HepG2 (cell line): Measurements from ENCODE around the gene ENDOU. TPM values are rescaled to one million over a fixed set of nuclear protein-coding genes. Genes with fewer than 3 reads are reported as not detected.

Experiments used
- BCL3 ChIP-seq: sonication (generic); formaldehyde crosslinking; IDR thresholded peaks from 2 replicates; pipeline ENCODE4 v1.5.1; 2020; ENCODE audit warnings: mild to moderate bottlenecking, missing genetic modification reagents, moderate library complexity
- GATA4 ChIP-seq: sonication (generic); IDR thresholded peaks from 2 replicates; pipeline ENCODE4 v1.6.1; 2016; ENCODE audit warnings: antibody characterized with exemption, low read depth, borderline replicate concordance
- GZF1 ChIP-seq: sonication (generic); formaldehyde crosslinking; IDR thresholded peaks from 2 replicates; pipeline ENCODE4 v1.5.1; 2020; ENCODE audit warnings: mild to moderate bottlenecking, missing genetic modification reagents
- KDM1A ChIP-seq: IDR thresholded peaks from 2 replicates; pipeline ENCODE4 v1.6.1; 2016; ENCODE audit warnings: missing compliant biosample characterization
- KDM2A ChIP-seq: sonication (generic); formaldehyde crosslinking; IDR thresholded peaks from 2 replicates; pipeline ENCODE4 v1.4.0; 2020; ENCODE audit warnings: low read depth, missing genetic modification reagents, borderline replicate concordance
- REST ChIP-seq, 2 experiments: IDR thresholded peaks; 2 replicates each; pipeline ENCODE4 v1.6.1; 2011 to 2012; ENCODE audit warnings: low read length in 2 of 2, borderline replicate concordance in 1 of 2, low read depth in 1 of 2, mild to moderate bottlenecking in 1 of 2, moderate library complexity in 1 of 2
- SAP130 ChIP-seq: IDR thresholded peaks from 2 replicates; pipeline ENCODE4 v1.6.1; 2016; ENCODE audit warnings: low read depth
- ZBTB34 ChIP-seq: sonication (generic); formaldehyde crosslinking; IDR thresholded peaks from 2 replicates; pipeline ENCODE4 v1.8.0; 2022; ENCODE audit warnings: mild to moderate bottlenecking, missing genetic modification reagents
- ZBTB40 ChIP-seq, 2 experiments: fragments of 450-650 bp in 1 of 2; sonication (generic) in 1 of 2; formaldehyde crosslinking in 1 of 2; IDR thresholded peaks; 2 replicates each; pipeline versions ENCODE4 v1.6.1 to v1.8.0; 2016 to 2022; ENCODE audit warnings: antibody characterized with exemption in 1 of 2, mild to moderate bottlenecking in 1 of 2, missing genetic modification reagents in 1 of 2
- ZNF556 ChIP-seq: sonication (generic); formaldehyde crosslinking; IDR thresholded peaks from 2 replicates; pipeline ENCODE4 v1.4.0; 2020; ENCODE audit warnings: mild to moderate bottlenecking, missing genetic modification reagents, borderline replicate concordance
- ZNF567 ChIP-seq: sonication (generic); formaldehyde crosslinking; IDR thresholded peaks from 2 replicates; pipeline ENCODE4 v1.8.1; 2023; ENCODE audit warnings: mild to moderate bottlenecking, missing genetic modification reagents, borderline replicate concordance
- ZNF572 ChIP-seq: sonication (generic); formaldehyde crosslinking; IDR thresholded peaks from 2 replicates; pipeline ENCODE4 v1.5.1; 2020; ENCODE audit warnings: mild to moderate bottlenecking, missing genetic modification reagents
- polyA plus RNA-seq, 8 experiments: library from polyadenylated mRNA; depleted of rRNA in 3 of 8; stranded (reverse) in 7 of 8; unstranded in 1 of 8; fragments of >200 nt; fragmentation: Illumina TruSeq in 4 of 8; extraction: Trizol in 4 of 8; gene quantifications; 2 replicates each; pipeline versions ENCODE4 v1.2.1 to v1.2.3, GENCODE V29; 2011 to 2016; ENCODE audit warnings: low read depth in 4 of 8, missing spikeins in 1 of 8, mixed read lengths in 1 of 8; ENCODE audit not compliant: insufficient read depth in 1 of 8
- total RNA-seq, 5 experiments: library from RNA; depleted of rRNA; stranded (reverse); fragments of >200 nt; fragmentation: Illumina TruSeq; extraction: Trizol; gene quantifications; 2 replicates each; pipeline ENCODE4 v1.2.3, GENCODE V29; 2016; ENCODE audit warnings: low read depth in 1 of 5

Gene ENDOU
- total and polyA plus RNA-seq, 2 of the 13 experiments (the other 11 are each of a cell fraction or from before 2014, with no cell fraction given), result not detected

- TF ChIP-seq ZBTB40 (IDR thresholded peaks at IDR 0.05) (no peak), ZBTB40 (CRISPR knock-in tag; IDR thresholded peaks at IDR 0.05) (peak; percentile 84; the same call in 1 of the 2 replicates), ZBTB34 (CRISPR knock-in tag) (no peak), SAP130 (CRISPR knock-in tag) (peak; percentile 87), KDM1A (no peak), ZNF567 (no peak), GATA4 (no peak; the same call in 1 of the 2 replicates), ZNF572 (CRISPR knock-in tag) (no peak), BCL3 (CRISPR knock-in tag) (no peak; the same call in 1 of the 2 replicates), ZNF556 (peak; percentile 80; the same call in 1 of the 2 replicates), GZF1 (CRISPR knock-in tag) (no peak), KDM2A (CRISPR knock-in tag) (peak; percentile 87), REST (IDR thresholded peaks at IDR 0.05; ENCODE audit: borderline replicate concordance in 1 of 2, low read depth in 1 of 2, low read length in 2 of 2) (no peak)
Observed at GRCh38 chr12:47705566-47706425, 19.5 kb downstream of the ENDOU start, which contains the start of gene RPAP3 (continued).
